Tibial nerve (tissue), 4 donors: ENCODE data around the gene CLTRN. TPM values are rescaled to one million over a fixed set of nuclear protein-coding genes. Genes with fewer than 3 reads are reported as not detected.
"Not testable (repeated sequence)": the region's sequence is repeated elsewhere in the genome, so short reads cannot be mapped to it uniquely, and the experiment has no call there.

Source experiments
- DNase-seq, 2 donors: peaks; one replicate each; pipeline ENCODE4 v3.0.0-alpha.2; 2019; ENCODE audit warnings: low spot score in 2 of 2
- H3K27ac ChIP-seq, 4 donors: fragments of 200-600 bp; sonication (generic) in 3 of 4; one replicate each; pipeline ENCODE4 v1.5.1; 2017 to 2019; ENCODE audit warnings: mild to moderate bottlenecking in 1 of 4
- H3K27me3 ChIP-seq, 2 donors: fragments of 200-600 bp; sonication (generic) in 1 of 2; one replicate each; pipeline versions ENCODE4 v1.5.1 to v1.6.0; 2017 to 2019
- H3K36me3 ChIP-seq, 3 donors: fragments of 200-600 bp; sonication (generic); one replicate each; pipeline ENCODE4 v1.5.1; 2018 to 2019
- H3K4me1 ChIP-seq, 4 donors: fragments of 200-600 bp; sonication (generic) in 3 of 4; one replicate each; pipeline ENCODE4 v1.5.1; 2017 to 2019
- H3K4me3 ChIP-seq, 4 donors: fragments of 200-600 bp; sonication (generic) in 3 of 4; one replicate each; pipeline ENCODE4 v1.5.1; 2017 to 2019; ENCODE audit warnings: mild to moderate bottlenecking in 1 of 4, moderate library complexity in 1 of 4
- H3K9me3 ChIP-seq, 4 donors: fragments of 200-600 bp; sonication (generic) in 3 of 4; one replicate each; pipeline ENCODE4 v1.5.1; 2017 to 2019
- EP300 ChIP-seq, 2 donors: sonication (generic); formaldehyde crosslinking; IDR thresholded peaks; one replicate each; pipeline ENCODE4 v1.6.1; 2017; ENCODE audit warnings: antibody characterized with exemption in 2 of 2, mild to moderate bottlenecking in 1 of 2
- POLR2A ChIP-seq, 2 donors: fragments of 450-650 bp; IDR thresholded peaks; one replicate each; pipeline ENCODE4 v1.6.1; 2017; ENCODE audit warnings: antibody characterized with exemption in 2 of 2, mild to moderate bottlenecking in 2 of 2, moderate library complexity in 2 of 2
- WGBS, 2 donors: methylation state at CpG; one replicate each; pipeline ENCODE4 v1.1.5; 2018; 5-methylcytosine and 5-hydroxymethylcytosine counted together
- total RNA-seq, 4 donors: library from RNA; depleted of rRNA; stranded (reverse); fragments of >200 nt; gene quantifications; one replicate each; pipeline ENCODE4 v1.1.0, GENCODE V29; 2016
- TF ChIP-seq, protein P1 (sequence below), 5 experiments: fragments of 200-600 bp in 3 of 5; fragments of 450-650 bp in 2 of 5; sonication (generic) in 3 of 5; IDR thresholded peaks; one replicate each; pipeline ENCODE4 v1.5.1; 2016 to 2019; ENCODE audit warnings: antibody characterized with exemption in 5 of 5, mild to moderate bottlenecking in 3 of 5, moderate library complexity in 2 of 5

CLTRN gene, protein sequence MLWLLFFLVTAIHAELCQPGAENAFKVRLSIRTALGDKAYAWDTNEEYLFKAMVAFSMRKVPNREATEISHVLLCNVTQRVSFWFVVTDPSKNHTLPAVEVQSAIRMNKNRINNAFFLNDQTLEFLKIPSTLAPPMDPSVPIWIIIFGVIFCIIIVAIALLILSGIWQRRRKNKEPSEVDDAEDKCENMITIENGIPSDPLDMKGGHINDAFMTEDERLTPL
- 1 to 10 TPM in 2 of 4 donors, not detected in 2; 1.0 to 1.1 TPM for total RNA-seq

DNA sequence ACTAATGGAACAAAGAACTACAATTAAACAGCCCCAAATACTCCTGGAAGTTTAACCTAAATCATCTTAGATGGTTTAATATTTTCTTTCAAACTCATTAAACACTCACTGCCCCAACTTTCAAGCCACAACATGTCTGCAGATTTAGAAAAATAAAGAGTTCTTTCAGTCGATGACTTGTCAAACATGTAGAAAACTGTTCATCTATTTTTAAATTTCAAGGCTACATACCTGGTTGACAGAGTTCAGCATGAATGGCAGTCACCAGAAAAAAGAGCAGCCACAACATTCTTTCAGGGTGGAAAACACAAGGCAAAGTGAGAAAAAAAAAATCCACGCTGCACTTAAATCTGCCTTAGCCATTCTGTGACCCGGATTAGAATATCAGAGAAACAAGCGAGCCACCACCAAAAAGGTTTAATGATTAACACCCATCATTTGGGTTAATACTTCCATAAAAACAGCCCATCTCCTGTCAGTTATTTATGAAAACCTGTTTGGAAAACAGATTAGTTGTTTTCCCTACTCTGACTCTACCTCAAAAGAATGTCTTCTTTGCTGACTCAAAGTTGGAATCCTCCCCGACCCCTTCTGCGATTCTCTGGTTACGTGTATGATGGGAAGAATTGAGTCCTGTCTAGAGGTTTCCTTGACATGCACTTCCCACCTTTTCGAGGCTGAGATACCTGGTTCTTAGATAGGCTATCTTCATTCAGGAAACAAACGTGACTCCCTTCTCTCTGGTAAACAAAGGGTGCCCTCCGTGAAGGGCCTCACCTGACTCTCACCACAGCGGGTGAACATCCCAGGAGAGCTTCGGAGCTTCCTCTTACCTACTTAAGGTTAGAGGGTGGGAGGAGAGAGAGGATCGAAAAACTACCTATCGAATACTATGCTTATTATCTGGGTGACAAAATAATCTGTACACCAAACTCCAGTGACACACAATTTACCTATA lies at the start of gene CLTRN:
Gene CLTRN, minus strand, starts transcription at position 319 of the 958 bp plus-strand sequence. Its CDS starts 30 bp downstream, at position 289.
- no peaks in the 10 kb centered on the region for H3K4me1 ChIP-seq
- H3K36me3 ChIP-seq, result no peaks in the 10 kb centered on the region
- H3K27me3 ChIP-seq, result peaks cover 0 to 66% of the 10 kb centered on the region in 2 donors
- H3K9me3 ChIP-seq, result no peaks in the 10 kb centered on the region
- TF ChIP-seq EP300 (IDR thresholded peaks at IDR 0.05), result no peak
- TF ChIP-seq POLR2A (IDR thresholded peaks at IDR 0.05), result no peak
- TF ChIP-seq, protein P1, sequence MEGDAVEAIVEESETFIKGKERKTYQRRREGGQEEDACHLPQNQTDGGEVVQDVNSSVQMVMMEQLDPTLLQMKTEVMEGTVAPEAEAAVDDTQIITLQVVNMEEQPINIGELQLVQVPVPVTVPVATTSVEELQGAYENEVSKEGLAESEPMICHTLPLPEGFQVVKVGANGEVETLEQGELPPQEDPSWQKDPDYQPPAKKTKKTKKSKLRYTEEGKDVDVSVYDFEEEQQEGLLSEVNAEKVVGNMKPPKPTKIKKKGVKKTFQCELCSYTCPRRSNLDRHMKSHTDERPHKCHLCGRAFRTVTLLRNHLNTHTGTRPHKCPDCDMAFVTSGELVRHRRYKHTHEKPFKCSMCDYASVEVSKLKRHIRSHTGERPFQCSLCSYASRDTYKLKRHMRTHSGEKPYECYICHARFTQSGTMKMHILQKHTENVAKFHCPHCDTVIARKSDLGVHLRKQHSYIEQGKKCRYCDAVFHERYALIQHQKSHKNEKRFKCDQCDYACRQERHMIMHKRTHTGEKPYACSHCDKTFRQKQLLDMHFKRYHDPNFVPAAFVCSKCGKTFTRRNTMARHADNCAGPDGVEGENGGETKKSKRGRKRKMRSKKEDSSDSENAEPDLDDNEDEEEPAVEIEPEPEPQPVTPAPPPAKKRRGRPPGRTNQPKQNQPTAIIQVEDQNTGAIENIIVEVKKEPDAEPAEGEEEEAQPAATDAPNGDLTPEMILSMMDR (IDR thresholded peaks at IDR 0.05), result no peak
- H3K27ac ChIP-seq, result no peak within 1 kb of the TSS
- no peak within 1 kb of the TSS for H3K4me3 ChIP-seq
- no peak for DNase-seq
- 63 to 66% methylated on average over 14 of the region's 14 CpGs for WGBS, 2 donors

DNA sequence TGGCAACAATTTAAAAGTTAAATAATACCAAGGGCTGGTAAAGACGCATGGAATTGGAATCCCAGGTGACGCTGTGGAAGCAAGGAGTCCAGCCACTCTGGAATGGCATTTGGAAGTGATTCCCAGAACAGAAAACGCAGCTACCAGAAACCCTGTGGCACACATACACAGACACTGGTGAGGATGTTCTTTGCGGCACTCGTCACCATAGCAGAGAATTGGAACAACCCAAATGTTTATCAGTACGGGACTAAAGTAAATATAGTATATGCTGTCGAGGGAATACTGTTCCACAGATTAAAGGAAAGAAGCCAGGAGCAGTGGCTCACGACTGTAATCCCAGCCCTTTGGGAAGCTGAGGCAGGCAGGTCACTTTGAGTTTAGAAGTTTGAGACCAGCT lies 39.7 kb upstream of the CLTRN start:
- not testable (repeated sequence) for DNase-seq, H3K27me3 ChIP-seq, H3K27ac ChIP-seq, H3K4me3 ChIP-seq, H3K4me1 ChIP-seq, H3K9me3 ChIP-seq, H3K36me3 ChIP-seq
- WGBS, 2 donors, result 97 to 100% methylated on average over 2 to 7 of the region's 8 CpGs

DNA sequence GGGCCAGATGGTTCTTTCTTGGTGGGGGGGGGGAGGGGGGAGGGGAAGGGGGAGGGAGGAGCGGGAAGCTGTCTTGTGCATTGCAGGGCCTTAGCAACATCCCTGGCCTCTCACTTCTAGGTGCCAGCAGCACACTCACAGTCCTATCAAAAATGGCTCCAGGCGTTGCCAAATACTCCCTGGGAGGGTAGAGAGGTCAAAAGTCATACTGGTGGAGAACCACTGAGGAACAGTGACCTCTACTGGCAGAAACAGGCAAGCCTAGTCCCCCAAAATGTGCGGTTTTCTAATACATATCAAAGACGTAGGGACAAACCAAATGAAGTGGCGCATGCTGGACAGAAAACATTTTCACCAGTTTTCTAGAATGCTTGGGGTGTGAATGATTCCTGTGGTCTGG lies 39.2 kb upstream of the CLTRN start:
- H3K9me3 ChIP-seq, H3K27me3 ChIP-seq, H3K4me1 ChIP-seq, DNase-seq, H3K27ac ChIP-seq, H3K36me3 ChIP-seq, H3K4me3 ChIP-seq: not testable (repeated sequence)
- no CpG with 5 or more reads among the region's 5 CpGs for WGBS, 2 donors

DNA sequence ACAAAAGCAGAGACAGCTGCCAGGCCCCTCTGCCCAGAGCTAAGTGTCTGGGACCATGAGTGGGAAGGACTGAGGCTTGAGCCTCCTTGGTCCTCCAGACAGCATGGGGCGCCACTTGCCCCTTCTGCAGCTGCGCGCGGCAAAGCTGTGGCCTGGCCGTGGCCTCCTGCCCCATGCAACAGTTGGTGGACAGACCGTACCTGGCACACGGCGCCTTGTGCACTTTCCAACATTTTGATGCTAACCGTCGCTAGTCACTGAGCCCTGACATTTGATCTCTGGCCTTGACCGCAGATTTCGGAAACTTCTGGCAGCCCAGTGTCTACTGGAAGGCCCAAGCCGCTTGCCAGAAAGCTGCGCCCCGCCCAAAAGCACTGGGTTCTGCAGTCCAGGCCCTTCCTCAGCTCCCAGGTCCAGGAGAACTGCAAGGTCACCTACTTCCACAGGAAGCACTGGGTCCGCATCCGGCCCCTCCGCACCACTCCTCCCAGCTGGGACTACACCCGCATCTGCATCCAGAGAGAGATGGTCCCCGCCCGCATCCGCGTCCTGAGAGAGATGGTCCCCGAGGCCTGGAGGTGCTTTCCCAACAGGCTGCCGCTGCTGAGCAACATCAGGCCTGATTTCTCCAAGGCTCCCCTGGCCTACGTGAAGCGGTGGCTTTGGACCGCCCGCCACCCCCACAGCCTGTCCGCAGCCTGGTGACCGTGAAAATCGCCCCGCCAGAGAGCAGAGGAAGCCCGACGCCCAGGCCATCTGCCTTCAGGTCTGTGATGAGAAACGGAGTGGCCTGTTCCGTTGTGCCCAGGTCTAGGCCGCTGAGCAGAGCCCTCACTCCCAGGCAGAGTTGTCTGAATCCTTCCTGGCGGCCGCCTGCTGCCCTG lies 38.1 kb upstream of the CLTRN start:
- no peak for DNase-seq
- TF ChIP-seq EP300 (IDR thresholded peaks at IDR 0.05) (no peak), POLR2A (IDR thresholded peaks at IDR 0.05) (no peak)
- TF ChIP-seq, protein P1 (IDR thresholded peaks at IDR 0.05), result no peak
- no peaks in the 10 kb centered on the region for H3K27me3 ChIP-seq
- H3K27ac ChIP-seq, result no peak overlapping the region
- WGBS, 2 donors, result 98% methylated on average over 32 of the region's 40 CpGs; no CpG with 5 or more reads in 1 of the 2 donors
- H3K36me3 ChIP-seq, result peaks cover 0 to 10% (median 0%) of the 10 kb centered on the region in 3 donors
- H3K9me3 ChIP-seq, result no peaks in the 10 kb centered on the region
- H3K4me1 ChIP-seq, result no peaks in the 10 kb centered on the region
- no peak overlapping the region for H3K4me3 ChIP-seq

DNA sequence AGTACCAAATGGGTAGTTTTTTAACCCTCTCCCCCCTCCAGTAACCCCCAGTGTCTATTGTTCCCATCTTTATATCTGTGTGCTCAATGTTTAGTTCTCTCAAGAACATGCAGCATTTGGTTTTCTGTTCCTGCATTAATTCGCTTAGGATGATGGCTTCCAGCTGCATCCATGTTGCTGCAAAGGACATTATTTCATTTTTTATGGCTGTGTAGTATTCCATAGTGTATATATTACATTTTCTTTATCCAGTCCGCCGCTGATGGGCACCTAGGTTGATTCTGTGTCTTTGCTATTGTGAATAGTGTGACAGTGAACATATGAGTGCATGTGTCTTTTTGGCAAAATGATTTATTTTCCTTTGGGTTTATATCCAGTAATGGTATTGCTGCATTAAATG lies 31.9 kb upstream of the CLTRN start:
- Histone ChIP-seq H3K4me1 (no peaks in the 10 kb centered on the region), H3K4me3 (no peak overlapping the region), H3K27ac (no peak overlapping the region), H3K27me3 (no peaks in the 10 kb centered on the region), H3K9me3 (no peaks in the 10 kb centered on the region), H3K36me3 (peaks cover 0 to 12% (median 0%) of the 10 kb centered on the region in 3 donors)
- 67 to 97% methylated on average over 3 of the region's 3 CpGs for WGBS, 2 donors
- no peak for DNase-seq
- TF ChIP-seq EP300 (IDR thresholded peaks at IDR 0.05) (no peak), POLR2A (IDR thresholded peaks at IDR 0.05) (no peak)
- TF ChIP-seq, protein P1 (IDR thresholded peaks at IDR 0.05), result no peak
